Measurements from ENCODE around the gene MTUS2.

Gene MTUS2

DNA sequence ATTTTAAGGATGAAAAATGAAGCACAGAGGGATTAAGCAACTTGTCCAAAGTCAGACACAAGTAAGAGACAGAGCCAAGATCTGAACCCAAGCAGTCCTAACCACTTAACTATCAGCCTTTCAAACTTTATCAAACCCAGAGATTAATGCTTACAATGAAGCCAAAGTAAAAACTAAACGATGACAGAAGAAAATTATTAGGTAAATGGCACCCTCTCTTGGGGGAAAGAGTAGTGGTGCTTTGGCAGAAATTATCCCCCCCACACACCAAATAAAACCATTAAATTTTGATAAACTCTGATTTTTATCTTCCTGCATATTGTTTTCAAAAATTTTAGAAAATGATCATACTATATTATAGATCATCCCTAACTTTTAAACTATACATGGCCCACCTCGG is 446.1 kb downstream of the MTUS2 start:
- no peak for DNase-seq

DNA sequence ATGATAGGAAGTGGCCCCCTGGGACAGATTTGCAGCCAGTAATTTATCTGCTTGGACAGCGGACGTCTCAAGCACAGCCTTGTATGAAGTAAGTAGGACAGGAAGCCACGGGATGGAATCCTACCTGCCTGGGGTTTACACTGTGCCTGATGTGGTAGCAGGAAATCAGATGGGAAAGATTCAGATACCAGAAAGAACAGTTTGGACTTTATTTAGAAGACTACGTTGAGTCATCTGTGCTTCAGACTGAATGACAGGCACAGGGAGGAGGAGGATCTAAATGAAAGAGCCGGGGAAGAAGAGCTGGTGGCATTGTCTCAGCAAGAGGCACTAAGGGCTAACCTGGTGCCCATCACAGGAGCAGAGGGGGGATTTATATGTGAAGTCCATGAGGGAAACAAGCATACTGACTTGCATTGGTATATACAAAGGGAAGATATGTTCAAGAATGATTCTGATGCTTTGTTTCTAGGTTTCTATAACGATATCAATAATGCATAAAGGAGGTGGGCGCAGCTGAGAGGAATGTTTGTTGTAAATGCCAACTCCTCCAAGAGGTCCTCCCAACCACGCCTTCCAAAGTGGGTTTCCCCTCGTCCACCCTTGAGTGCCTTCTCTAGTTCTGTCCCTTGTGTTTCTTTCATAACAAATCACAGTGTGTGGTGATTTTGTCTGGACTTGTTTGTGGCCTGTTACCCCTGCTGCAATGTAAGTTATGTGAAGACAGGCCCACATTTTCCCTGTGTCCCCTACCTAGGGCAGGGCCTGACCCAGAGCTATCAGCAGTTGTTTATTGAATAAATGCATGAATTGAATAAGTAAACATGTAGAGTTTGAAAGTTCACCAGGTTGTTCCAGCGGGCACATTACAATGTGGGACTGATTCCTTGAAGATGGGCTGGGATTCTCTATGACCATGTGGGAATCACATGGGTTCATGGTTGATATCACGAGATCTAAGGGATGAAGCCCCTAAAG is 446.9 kb downstream of the MTUS2 start:
- no peak for DNase-seq

DNA sequence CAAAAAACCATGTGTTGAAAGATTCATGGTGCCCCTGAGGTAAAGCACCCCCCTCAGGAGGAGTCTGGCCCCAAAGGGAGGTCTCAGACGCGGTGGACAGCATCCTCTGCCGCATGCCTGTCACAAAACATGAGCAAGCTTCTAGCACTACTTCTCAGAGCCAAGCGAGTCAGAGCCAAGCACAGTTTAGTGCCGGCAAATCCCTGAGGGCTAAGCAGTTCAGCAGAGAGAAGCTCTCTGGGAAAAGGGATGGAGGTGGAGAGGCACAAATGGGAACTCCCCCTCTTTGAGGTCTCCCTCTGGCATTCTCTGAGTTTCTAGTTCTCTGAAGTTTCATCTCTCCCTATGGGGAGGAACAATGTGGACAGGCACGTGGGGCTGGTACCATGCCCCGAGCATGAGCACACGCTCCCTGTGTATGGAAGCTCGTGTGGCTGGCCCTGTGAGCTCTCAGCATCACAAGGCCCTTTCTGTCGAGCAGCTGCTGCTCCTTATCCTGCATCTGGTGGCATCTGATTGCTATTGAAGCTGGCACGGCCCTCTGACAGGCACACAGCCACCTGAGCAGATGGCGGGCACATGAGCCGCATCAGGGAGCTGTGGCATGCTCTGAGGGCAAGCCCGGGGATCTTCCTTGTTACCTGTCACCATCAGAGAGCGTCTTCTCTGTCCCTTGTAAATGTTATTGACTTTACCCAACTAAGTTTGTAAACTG is 450.3 kb downstream of the MTUS2 start:
- DNase-seq = no peak

DNA sequence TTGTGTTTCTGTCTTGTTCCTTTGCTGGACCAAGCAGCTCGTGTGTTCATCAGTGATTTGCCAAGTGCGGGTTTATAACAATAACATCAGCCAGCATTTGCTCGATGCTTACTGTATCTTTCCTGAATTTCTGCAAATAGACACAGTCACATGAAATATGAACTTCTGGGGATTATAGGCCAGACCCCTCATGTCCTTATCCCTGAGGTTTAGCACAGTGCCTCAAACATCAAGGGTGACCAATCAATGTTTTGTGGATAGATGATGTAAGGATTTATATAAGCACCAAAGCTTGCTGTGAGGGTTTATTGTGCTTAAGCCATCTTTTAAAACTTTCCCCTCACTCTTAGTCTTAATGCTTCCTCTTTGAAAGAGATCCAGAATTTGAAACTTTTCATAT is 451.5 kb downstream of the MTUS2 start:
- DNase-seq = no peak

DNA sequence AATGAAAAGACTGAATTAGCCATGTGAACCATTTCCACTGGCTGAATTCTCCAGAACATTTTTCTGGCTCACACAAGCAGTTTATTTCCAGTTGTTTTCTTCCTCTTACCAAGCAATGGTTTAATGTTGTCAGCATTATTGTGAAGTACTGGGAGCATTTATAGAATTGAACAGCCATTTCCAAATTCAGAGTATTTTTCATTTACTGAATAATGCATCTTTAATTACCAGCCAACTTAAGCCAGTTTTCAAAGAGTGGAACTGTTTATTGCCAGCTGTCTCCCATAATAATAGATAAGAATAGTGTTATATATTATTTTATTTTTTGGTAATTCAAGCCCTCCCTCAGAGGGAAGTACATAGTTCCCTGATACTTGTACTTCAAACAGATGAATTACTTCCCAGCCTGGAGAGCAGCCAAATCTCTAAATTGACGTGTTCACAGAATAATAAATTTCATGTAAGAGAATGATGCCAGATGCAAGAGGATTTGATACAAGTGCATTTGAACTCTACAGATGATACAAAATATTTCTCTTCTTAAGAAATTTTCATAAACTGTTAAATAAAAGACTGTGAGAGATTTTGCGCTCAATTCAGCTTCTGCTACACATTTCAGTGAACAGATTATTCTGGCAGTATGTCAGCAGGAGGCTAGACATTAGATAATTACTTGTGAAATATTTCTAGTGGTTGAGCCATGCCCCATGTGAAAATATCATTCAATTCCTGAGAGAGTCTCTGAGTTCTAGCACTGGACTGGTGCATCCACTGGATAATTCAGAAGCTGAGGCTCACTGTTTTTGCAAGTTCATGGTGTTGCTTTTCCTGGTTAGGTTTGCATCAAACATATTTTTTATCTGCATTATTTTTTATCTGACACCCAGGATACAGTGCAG is 459.5 kb downstream of the MTUS2 start:
- DNase-seq = no peak

DNA sequence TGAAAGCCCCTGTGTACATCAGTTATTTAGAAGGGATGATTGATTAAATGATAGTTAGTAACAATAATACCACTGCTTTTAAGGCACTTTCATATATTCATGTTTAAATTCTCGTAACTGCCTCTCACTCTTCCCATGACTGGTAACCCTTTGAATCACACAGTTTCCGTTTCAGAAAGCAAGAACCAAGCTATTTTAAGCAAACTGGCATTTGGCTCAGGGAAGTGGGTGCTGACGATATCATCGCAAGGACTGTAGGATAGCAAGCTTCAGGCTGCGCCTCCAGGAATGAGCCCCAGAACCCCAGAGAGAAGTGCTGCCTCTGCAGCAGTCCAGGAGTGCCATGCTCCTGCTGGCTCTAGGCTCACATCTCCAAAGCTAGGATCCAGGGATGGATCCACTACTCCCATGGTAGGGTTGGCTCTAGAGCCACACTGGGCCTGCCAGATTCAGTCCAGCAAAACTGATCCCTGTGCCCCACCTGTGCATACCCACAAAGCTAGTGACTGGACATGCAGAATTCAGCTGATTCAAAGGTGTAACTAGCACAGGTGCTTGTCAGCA is 461.9 kb downstream of the MTUS2 start:
- no peak for DNase-seq

DNA sequence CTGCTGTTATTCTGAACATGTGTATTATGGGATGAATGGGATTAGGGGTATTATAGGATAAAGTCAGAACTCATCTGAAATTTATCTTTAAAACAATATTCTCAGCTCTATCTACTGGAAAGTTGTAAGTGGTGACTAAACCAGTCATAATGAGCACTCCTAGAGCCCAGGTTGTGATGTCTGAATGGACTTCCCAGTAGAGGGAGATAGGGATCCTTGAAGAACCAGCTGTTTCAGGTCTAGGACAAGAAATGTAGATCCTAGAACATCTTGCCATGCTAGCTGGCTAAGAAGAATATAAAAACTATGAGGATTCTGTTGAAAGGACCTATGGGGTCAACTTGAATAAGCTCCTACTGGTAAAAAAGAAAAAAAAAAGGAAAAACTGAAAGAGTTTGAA is 464.6 kb downstream of the MTUS2 start:
- DNase-seq = no peak

DNA sequence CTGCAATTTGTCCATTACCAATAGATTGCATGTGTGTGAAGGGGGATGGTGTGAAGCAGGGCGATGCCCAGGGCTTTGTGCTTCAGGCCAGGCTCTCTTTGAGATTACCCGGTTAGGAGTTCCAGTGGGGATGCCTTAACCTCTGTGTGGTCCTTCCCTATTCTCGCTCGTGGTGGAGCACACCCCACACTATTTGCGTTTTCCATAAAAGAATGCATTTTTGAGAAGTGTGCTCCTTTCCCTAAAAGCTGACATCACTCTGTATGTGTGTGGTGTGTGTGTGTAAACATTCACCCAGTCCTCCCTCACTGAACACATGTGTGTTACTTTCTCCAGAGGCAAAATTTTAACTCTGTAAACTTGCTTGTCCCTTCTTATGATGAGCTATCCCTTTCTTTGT is 467.1 kb downstream of the MTUS2 start:
- DNase-seq = no peak

DNA sequence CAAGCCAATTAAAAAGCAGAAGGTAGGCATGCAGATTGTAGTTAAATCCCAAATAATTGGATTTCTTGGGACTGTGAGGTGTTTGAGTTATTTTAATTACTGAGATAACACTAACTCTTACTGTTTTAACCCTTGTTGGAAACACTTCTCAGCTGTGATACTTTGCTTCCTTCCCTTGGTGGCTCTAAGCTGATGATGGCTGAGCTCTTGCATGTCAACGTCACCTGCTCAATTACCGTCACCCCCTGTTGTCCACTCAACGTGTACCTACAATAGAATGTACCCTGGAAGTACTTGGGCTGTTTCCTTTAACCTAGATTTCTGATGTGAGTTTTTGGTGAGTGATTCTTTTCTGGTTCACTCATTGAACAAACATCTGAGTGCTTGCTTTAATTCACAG is 471.9 kb downstream of the MTUS2 start:
- no peak for DNase-seq

DNA sequence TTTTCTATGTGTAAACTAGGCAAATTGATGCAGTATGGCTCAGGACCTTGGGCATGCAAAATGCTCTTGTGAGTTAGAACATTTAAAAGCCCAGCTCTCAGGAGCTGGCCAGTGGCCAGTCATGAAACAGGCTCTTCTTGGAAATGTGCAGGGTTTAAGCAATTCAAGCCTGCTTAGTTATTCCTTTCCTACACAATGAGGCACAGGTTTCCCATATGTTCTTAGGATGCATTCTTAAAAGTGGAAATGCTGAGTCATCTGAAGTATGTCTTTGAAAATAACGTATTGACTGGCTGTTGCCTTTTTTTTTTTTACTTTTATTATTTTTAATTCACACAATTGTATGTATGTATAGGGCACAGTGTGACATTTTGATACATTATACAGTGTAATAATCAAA is 474.7 kb downstream of the MTUS2 start:
- DNase-seq = no peak

DNA sequence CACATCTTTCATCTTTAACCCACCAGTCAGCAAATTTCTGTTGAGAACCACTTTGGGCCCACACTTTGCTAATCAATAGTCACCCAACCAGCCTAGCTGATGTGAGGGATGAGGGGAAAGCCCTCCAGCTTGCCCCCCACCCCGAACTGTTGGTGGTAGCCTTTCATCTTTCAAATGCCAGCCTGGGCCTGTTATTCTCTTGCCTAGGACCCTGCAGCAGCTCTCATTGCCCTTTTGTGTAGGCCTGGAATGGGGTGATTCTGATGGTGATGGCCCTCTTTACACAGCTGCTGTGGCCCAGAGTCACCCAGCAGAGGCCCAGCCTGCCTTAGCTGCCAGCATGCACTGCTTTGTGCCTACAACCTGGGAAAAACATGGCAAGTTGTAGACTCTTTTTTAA is 480.9 kb downstream of the MTUS2 start:
- no peak for DNase-seq

DNA sequence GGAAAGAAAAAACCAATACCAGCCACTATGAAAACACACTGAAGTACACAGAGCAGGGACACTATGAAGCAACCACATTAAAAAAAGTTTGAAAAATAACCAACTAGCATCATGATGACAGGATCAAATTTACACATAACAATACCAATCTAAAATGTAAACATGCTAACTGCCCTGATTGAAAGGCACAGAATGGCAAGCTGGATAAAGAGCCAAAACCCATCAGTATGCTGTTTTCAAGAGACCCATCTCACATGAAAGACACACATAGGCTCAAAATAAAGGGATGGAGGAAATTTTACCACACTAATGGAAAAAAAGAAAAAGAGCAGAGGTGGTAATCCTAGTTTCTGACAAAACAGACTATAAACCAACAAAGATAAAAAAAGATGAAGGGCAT is 484.0 kb downstream of the MTUS2 start:
- no peak for DNase-seq

DNA sequence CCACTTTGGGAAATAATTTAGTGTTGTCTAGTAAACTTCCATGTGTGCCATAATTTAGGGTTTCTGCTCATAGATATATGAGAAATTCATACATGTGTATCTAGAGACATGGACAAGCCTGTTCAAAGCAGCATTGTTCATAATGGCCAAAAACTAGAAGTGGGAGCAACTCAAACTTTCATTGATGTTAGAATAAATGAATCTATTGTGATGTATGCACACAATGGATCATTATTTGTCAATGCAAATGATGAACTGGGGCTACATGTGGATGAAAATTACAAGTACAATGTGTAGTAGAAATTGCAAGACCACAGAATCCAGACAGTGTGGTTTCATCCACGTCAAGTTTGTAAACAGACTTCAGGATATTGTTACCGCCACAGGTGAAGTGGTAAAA is 490.7 kb downstream of the MTUS2 start:
- DNase-seq = no peak

DNA sequence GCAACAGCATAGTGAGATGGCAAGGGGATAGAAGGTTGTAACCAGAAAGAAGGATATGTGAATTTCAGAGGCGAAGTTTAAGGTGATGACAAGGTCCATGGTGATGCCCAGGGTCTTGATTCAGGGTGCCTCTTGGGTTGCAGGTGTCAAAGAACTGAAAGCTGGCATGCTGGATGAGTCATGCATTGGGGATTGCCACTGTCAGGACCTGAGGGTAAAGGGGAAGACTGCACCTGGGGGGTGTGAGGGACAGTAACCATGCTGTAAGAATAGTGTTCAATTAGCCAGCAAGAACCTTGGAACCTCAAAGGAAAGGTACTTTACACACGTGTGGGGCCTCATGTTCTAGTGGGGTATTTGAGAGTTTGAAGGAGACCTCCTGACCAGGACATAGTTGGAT is 495.7 kb downstream of the MTUS2 start:
- no peak for DNase-seq

DNA sequence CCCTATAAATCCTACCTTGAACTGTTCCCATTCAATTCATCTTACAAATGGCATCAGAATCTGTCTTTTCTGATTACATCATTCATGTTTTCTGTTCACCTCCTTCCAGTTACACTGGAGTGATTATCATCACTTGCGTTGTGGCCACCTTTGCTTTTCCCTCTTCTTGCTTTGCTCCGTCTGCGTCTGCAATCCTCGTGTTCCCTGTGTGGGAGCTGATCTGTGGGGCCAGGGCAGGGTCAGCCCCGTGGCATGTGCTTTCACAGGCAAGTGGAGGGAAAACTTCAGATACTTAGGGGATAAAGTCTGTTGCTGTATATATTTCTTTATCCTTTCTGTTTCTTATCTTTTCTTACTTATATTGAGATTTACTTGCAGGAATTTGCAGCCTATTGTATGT is 497.7 kb downstream of the MTUS2 start:
- DNase-seq = no peak

DNA sequence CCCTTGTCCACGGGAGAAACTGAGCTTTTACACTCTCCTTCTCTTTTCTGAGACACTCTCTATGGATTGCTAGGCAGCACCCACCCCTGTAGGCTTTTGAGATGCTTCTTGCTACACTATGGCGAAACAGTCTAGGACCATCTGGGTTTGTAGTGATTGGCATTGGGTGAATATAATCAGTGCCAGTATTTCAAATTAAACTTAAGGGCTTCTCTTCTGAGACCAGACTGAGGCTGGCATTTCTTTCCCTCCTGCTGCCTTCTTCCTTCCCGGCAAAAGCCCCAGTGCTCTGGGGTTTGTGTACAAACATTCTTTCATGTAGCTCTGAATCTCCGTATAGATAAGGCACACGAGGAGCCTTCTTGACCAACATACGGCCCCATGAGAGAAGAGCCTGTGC is 498.6 kb downstream of the MTUS2 start:
- no peak for DNase-seq

DNA sequence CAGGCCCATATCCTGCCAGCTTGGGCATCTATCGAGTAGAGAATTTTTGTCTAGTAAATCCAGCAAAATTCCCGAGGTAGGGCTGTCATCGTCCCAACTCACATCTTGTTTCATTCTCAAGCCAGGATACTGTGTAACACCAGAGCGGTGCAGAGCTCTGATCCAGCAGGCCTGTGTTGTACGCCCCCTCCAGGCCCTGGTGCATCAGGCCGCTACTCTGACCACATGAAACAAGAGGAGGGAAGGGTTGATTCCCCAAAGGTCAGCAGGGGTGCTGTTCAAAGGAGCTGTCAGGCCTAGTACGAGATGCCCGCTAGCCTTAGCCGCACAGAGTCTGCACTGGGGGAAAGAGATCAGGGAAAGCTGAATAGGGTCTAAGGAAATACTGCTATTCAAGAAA is 499.3 kb downstream of the MTUS2 start:
- DNase-seq = no peak

DNA sequence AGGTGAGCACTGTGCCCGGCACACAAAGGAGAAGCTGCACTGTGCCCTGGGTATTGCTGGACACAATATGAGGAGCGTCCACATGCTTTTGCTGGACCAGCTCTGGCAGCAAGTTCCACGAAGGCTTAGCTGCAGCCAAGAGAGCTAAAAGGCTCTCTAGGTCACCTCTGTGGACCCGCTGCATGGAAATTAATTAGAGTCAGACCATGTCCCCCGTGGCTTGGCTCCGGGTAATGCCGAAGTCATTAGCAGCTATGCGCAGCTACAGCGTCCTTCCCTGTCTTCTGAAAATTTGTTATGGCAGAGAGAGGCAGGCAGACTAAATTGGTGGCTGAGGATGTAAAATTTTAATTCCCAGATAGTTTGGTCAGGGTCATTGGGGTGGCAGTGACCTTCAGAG is 503.8 kb downstream of the MTUS2 start:
- DNase-seq = no peak

DNA sequence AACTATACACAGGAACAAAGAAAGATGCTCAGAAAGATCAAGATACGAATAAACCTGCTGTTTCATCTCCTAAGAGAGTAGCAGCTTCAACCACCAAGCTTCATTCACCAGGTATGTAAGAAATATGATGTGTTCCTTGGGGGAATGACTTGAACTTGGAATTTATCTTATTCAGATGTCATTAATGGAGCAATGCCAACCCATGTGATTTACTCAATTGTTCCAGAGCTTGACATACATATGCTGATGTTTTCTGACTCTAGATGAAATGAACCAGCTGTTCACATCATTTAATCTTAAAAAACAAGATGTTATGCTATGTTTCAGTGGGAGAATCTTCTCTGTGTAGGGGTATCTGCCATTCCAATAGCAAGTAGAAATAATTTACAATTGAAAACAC is 504.5 kb downstream of the MTUS2 start:
- DNase-seq = no peak

DNA sequence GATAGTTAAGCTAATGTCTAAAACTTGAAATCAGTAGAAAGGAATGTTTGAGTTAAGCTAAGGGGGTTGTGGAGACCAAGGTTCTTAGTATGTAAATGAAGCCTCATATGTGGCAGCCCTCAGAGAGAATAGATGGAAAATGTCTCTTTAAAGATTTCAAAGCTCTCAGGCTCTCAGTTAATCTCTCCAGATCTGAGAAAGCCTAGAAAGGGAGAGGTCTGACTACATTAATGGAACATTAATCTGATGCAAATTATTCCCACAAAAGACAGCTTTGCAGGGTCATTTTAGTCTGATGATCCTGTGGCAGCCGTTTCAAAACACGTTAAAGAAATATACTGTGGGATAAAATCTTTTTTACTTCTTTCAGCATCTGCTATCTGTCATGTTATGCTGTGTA is 508.4 kb downstream of the MTUS2 start:
- DNase-seq = no peak

DNA sequence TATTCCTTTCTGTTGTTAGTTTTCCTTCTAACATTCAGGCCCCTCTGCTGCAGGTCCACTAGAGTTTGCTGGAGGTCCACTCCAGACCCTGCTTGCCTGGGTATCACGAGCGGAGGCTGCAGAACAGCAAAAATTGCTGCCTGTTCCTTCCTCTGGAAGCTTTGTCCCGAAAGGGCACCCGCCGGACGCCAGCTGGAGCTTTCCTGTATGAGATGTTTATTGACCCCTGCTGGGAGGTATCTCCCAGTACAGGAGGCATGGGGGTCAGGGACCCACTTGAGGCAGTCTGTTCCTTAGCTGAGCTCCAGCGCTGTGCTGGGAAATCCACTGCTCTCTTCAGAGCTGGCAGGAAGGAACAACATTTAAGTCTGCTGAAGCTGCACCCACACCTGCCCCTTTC is 516.2 kb downstream of the MTUS2 start:
- no peak for DNase-seq

DNA sequence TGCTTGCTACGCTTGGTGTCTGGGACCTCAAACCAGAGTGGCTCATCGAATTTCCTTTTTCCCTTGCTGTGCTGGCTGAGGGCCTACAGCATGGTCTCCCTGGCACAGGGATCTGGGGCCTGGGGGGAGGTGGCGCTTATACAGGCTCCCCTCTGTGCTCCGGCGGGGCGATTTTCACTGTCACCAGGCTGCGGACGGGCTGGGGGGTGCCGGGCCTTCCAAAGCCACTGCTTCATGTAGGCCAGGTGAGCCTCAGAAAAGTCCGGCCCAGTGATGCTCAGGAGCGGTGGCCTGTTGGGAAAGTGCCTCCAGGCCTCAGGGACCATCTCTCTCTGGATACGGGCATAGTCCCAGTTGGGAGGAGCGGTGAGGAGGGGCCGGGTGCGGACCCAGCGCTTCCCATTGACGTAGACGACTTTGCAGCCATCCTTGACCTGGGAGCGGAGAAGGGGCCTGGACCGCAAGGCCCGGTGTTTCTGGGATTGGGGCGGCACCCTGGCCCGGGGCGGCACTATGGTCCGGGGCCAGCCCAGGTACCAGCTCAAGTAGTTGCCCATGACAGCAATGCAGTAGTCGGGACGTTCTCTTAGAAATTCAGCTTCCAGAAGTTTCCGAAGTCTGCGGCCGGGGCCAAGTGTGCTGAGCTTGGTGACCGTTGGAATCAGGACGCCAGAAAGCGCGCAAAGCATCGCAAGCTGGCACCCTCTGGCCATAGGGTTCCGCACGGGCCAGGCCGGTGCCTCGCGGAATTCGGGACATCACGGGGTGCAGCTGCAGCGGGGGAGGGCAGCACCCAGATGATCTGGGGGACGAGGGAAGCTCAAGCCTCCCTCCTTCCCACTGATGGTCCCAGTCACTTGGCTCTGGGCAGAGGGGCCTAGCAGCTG is 519.5 kb downstream of the MTUS2 start:
- DNase-seq = no peak

Measured in central memory CD4-positive, alpha-beta T cell (primary cell).